ENCODE measurements around the gene JAKMIP1. TPM values are rescaled to one million over a fixed set of nuclear protein-coding genes. Genes with fewer than 3 reads are reported as not detected.
A peak's percentile ranks its signal among the peaks of the same experiment; 100 is the strongest.

JAKMIP1 gene
- total and polyA plus RNA-seq, 4 donors = 0.08 to 0.46 (median 0.22) TPM

DNA sequence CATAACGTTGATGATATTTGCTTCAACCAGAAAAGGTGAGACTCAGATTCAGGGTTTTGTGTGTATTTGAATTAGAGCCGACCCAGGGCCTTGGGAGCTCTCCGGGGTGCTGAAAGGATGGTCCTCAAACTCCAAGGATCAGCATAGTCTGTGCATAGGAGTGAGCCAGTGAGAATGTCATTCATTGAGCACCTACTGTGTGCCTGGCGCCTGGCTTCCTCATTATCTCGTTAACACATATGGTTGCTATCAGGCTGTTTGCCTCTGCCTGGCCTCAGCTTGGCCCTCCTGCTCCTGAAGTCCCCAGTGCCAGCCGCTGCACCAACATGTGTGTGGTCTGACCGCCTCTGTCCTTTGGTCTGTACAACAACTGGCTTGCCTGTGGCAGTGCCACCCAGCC lies 25.1 kb upstream of the JAKMIP1 start:
- Histone ChIP-seq H3K27me3 (ENCODE audit: control insufficient read depth in 3 of 3, insufficient read depth in 3 of 3, low read length in 2 of 3) (peaks cover 6 to 28% (median 17%) of the 10 kb centered on the region in 3 donors), H3K36me3 (ENCODE audit: control insufficient read depth in 4 of 4, insufficient read depth in 4 of 4, low read length in 4 of 4) (no peaks in the 10 kb centered on the region), H3K9ac (ENCODE audit: insufficient read depth in 1 of 2, low read length in 2 of 2) (no peak overlapping the region), H3K27ac (ENCODE audit: low read depth in 1 of 2, low read length in 1 of 2) (no peak overlapping the region), H3K4me1 (ENCODE audit: control insufficient read depth in 5 of 5, insufficient read depth in 5 of 5, low read length in 5 of 5) (no peaks in the 10 kb centered on the region), H3K4me3 (no peak overlapping the region), H3K9me3 (ENCODE audit: control insufficient read depth in 4 of 4, insufficient read depth in 3 of 4, low read length in 3 of 4) (peaks cover 2 to 22% (median 3%) of the 10 kb centered on the region in 4 donors)
- no peak for TF ChIP-seq CTCF (IDR thresholded peaks at IDR 0.05; ENCODE audit: control extremely low read depth, extremely low read depth)
- DNase-seq (peak; percentile 29 to 55 (median 39)), ATAC-seq (ENCODE audit: insufficient read depth, low FRiP score) (no peak)
- 39 to 40% methylated on average over 7 of the region's 7 CpGs for WGBS, 2 donors

DNA sequence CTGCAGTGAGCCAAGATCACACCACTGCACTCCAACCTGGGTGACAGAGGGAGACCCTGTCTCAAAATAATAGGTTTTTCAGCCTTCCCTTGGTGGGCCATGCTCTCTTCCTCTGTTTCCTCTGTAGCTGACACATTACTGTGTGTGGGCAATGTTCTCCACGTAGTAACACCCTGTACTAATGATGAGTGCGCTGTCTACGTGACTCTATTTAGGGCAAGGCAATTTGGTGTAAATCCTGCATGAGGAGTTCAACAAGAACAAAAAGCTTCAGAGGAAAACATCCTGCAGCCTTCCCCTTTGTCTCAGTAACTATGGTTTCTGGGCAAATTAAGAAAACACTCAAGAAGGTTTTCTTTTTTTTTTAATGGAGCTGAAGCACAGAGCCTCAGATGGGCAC lies 24.4 kb upstream of the JAKMIP1 start:
- H3K36me3 ChIP-seq (ENCODE audit: control insufficient read depth in 4 of 4, insufficient read depth in 4 of 4, low read length in 4 of 4) = no peaks in the 10 kb centered on the region
- 72 to 79% methylated on average over 3 of the region's 3 CpGs for WGBS, 2 donors
- no peak for TF ChIP-seq CTCF (IDR thresholded peaks at IDR 0.05; ENCODE audit: control extremely low read depth, extremely low read depth)
- no peak overlapping the region for H3K9ac ChIP-seq (ENCODE audit: insufficient read depth in 1 of 2, low read length in 2 of 2)
- no peaks in the 10 kb centered on the region for H3K4me1 ChIP-seq (ENCODE audit: control insufficient read depth in 5 of 5, insufficient read depth in 5 of 5, low read length in 5 of 5)
- H3K27ac ChIP-seq (ENCODE audit: low read depth in 1 of 2, low read length in 1 of 2) = no peak overlapping the region
- DNase-seq = no peak
- peaks cover 6 to 28% (median 20%) of the 10 kb centered on the region in 3 donors for H3K27me3 ChIP-seq (ENCODE audit: control insufficient read depth in 3 of 3, insufficient read depth in 3 of 3, low read length in 2 of 3)
- no peak overlapping the region for H3K4me3 ChIP-seq
- ATAC-seq (ENCODE audit: insufficient read depth, low FRiP score) = no peak
- H3K9me3 ChIP-seq (ENCODE audit: control insufficient read depth in 4 of 4, insufficient read depth in 3 of 4, low read length in 3 of 4) = peaks cover 2 to 22% (median 3%) of the 10 kb centered on the region in 4 donors

DNA sequence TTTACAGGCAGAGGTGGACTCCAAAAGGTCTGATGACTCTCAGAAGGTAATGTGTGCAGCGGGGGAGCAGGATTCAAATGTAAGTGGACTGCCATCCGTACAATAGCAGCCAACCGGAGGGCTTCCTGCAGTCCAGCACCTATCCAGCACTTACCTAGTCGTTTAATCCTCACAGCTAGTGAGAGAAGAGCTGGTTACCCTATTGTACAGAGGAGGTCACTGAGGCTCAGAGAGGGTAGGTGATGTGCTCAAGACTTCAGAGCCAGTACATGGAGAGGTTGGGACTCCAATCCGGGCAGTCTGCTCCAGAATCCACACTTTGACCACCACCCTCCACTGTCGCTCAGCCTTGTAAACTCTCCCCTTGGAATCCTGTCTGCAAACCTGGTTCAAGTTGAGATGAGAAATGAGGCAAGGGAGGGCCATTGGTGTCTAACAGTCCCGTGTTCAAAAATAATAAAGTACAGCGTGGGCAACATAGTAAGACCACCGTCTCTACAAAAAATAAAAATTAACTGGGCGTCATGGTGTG lies 22.5 kb upstream of the JAKMIP1 start:
- ATAC-seq (ENCODE audit: insufficient read depth, low FRiP score) (no peak), DNase-seq (no peak)
- H3K4me3 ChIP-seq = no peak overlapping the region
- no peak overlapping the region for H3K9ac ChIP-seq (ENCODE audit: insufficient read depth in 1 of 2, low read length in 2 of 2)
- peaks cover 2 to 22% (median 3%) of the 10 kb centered on the region in 4 donors for H3K9me3 ChIP-seq (ENCODE audit: control insufficient read depth in 4 of 4, insufficient read depth in 3 of 4, low read length in 3 of 4)
- H3K27ac ChIP-seq (ENCODE audit: low read depth in 1 of 2, low read length in 1 of 2) = no peak overlapping the region
- 60 to 63% methylated on average over 10 of the region's 10 CpGs for WGBS, 2 donors
- H3K4me1 ChIP-seq (ENCODE audit: control insufficient read depth in 5 of 5, insufficient read depth in 5 of 5, low read length in 5 of 5) = no peaks in the 10 kb centered on the region
- TF ChIP-seq CTCF (IDR thresholded peaks at IDR 0.05; ENCODE audit: control extremely low read depth, extremely low read depth) = no peak
- peaks cover 6 to 28% (median 24%) of the 10 kb centered on the region in 3 donors for H3K27me3 ChIP-seq (ENCODE audit: control insufficient read depth in 3 of 3, insufficient read depth in 3 of 3, low read length in 2 of 3)
- H3K36me3 ChIP-seq (ENCODE audit: control insufficient read depth in 4 of 4, insufficient read depth in 4 of 4, low read length in 4 of 4) = no peaks in the 10 kb centered on the region
